Activated naive CD4-positive, alpha-beta T cell (primary cell): ENCODE results near the gene TXNRD1.

Experiments
- DNase-seq, 4 experiments: peaks; one replicate each; lab custom pipeline; 2025; lab: John Stamatoyannopoulos, UW

TXNRD1 gene

DNA sequence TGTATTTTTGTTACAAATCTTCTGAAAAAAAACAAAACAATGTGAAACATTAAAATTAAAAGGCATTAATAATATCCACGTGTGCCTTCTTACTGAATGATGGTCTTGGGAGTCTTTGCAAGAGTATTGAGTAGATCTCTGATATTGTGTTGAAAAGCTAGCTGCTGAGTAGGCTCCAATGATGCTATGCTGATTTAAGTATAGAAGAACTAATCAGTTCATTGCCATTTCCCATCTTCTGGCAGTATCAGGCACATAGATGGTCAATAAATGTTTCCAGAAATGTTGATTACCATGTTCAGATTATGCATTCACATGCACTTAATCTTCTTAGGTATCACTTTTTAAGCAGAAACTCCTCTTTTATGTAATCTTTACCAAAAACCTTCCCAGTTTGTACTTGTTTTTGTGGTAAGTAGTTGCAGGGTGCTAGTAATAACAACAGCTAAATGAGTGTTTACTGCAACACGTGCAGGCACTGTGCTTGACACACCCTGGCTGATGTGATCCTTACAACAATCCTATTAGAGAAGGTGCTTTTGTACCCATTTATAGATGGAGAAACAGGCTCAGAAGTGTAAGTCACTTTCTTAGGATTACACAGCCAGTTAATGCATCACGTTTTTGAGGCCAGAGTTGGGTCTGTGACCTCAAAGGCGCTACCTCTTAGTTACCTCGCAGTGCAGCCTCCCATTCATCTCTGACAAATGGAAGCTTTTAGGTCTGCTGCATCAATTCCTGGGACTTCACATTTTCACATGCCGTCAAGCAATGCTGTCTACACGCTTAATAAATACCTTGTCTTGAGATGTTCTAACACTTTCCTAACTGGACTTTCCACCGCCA is 134.9 kb downstream of the TXNRD1 start:
- DNase-seq: no peak

DNA sequence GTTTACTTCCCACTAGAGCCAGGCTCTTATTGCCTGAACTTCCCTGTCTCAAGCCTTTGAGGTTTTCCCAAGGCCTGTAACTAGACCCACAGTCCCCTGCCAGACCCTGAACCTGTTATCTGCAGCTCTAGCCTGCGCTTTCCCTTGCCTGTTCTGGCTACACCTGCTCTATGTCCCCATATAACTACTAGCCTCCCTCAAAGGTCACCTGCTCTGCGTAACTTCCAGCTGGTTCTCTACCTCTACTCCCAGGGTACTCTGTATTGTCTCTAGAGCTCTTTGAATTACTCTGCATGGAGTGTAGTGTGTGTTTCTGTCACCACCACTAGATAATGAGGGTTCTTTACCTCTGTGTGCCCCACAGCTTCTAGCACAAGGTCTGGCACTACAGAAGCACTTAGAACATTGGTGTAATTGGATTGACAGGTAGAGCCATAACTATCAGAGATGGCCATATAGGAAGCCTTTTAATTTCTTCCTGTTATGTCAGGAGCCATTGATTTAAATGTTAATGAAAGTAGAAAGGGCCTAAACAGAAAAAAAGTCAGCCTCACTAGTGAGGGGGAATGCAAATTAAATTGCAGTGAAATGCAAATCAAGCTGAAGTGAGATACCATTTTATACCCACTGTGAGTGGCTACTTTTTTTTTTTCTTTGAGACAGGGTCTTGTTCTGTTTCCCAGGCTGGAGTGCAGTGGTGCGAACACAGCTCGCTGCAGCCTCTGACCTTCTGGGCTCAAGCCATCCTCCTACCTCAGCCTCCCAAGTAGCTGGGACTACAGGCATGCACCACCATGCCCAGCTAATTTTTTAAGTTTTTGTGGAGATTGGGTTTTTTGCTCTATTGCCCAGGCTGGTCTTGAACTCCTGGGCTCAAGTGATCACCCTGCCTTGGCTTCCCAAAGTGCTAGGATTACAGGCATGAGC is 135.7 kb downstream of the TXNRD1 start:
- DNase-seq: no peak

DNA sequence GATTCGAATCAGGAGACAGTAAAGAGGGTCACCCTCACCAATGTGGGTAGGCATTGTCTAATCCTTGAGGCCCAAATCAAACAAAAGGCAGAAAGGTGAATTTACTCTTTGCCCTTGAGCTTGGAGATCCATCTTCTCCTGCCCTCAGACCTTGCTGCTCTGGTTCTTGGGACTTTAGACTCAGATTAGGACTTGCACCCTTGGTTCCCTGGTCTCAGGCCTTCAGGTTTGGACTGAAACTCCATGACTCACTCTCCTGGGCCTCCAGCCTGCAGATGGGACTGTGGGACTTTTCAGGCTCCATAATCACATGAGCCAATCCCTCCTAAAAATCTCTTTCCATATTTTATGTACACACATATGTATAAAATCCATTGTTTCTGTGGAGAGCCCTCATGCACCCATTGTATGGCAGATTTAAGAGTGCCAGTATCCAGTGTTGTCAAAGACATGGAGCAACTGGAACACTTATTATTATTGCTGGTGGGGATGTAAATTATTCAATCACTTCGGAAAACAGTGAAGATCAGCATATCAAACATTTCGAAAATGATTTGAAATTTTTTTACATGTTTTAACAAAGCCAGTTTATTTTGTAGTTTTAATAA is 136.6 kb downstream of the TXNRD1 start:
- no peak for DNase-seq

DNA sequence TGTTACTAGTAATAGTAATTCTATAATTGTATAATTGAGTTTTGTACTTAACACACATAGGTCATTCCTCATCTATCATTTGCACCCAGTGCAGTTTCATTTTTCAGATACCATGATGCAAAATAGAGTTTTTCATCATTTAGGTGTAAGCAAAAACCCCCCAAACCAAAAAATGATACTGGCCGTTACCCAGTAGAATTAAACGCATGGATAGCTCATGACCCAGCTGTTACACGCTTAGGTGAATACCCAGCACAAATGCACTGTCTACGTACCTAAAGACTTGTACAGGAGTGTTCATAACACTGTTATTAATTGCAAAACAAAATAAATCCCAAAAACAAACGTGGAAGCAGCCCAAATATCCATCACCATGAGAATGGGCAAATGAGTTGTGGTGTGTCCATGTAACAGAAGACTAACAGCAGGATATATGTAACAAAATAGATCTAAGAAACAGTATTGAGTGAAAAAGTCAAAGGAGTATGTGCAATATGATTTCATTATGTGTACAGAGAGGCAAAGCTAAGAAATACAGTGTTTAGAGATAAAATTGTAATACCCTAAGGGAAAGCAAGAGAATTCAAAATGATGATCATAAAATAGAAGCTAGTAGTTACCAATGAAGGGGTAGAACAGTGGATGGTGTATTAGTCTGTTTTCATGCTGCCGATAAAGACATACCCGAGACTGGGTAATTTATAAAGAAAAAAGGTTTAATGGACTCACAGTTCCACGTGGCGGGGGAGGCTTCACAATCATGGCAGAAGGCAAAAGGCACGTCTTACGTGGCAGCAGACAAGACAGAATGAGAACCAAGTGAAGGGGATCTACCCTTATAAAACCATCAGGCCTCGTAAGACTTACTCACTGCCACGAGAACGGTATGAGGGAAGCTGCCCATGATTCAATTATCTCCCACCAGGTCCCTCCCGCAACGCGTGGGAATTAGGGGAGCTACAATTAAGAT is 137.7 kb downstream of the TXNRD1 start:
- no peak for DNase-seq

- DNase-seq: no peak
Measured at GRCh38 chr12:104354167-104354867, 138.7 kb downstream of the TXNRD1 start.

GRCh38 chr12:104354868-104355570 is 139.4 kb downstream of the TXNRD1 start:
- DNase-seq: no peak

GRCh38 chr12:104355630-104356029 is 140.1 kb downstream of the TXNRD1 start:
- no peak for DNase-seq

DNA sequence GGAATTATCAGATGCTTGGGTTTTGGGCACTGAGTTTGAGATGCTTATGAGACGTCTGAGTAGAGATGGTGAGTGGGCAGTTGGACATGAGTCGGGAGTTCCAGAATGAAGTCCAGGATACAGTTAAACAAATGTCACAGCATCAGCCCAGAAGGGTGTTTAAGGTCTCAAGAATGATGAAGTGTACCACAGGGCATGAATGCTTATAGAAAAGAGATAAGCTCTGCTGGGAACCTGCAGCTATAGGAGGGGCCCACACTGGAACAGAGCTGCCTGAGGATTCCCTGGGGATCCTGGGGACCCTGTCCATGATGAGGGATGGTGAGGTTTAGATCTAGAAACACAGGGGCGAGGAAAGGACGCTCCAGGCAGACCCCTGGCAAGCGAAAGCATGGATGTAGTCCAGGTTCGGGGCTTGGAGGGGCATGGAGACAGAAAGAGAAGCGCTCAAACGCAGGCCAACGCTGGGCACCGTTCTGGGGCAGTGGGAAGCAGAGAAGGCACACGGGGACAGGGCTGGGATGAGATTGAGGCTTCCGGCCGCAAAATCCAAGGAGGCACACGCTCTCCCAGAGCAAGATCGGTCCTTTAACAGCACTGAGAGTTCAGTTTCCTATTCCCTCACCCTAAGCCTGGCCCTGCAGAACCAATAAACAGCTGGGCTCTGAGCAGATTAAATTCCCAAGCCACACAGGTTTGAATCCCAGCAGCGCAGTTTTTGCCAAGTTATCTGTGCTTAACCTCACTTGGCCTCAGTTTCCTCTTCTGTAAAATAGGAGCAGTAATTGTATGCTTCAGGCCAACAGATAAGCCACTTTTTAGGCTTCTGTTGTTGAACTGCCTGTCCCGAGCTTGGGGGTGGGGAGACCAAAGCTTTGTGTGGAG is 140.9 kb downstream of the TXNRD1 start:
- no peak for DNase-seq

GRCh38 chr12:104357421-104357952 is 141.9 kb downstream of the TXNRD1 start:
- no peak for DNase-seq

GRCh38 chr12:104358353-104359003 is 142.9 kb downstream of the TXNRD1 start:
- DNase-seq: peak in 3 of 4 experiments; percentile 3 to 55 (median 27)

GRCh38 chr12:104359216-104359615 is 143.6 kb downstream of the TXNRD1 start:
- no peak for DNase-seq

DNA sequence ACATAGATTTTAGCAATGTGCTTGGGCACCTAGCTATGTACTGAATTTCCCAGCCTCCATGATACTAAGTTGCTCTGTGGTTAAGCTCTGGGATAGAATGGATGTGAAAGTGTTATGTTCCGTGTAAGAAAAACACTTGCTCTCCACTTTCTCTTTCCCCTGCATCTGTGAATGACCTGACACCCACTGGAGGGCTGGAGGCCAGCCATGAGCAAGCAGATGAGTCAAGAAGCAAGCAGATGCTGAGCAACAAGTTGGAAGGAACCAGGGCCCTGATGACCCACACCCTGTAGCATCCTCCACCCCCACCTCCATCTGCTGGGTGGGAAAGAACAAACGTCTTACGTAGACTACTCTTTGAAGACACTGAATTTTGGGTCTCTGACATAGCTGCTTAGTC is 144.6 kb downstream of the TXNRD1 start:
- no peak for DNase-seq

DNA sequence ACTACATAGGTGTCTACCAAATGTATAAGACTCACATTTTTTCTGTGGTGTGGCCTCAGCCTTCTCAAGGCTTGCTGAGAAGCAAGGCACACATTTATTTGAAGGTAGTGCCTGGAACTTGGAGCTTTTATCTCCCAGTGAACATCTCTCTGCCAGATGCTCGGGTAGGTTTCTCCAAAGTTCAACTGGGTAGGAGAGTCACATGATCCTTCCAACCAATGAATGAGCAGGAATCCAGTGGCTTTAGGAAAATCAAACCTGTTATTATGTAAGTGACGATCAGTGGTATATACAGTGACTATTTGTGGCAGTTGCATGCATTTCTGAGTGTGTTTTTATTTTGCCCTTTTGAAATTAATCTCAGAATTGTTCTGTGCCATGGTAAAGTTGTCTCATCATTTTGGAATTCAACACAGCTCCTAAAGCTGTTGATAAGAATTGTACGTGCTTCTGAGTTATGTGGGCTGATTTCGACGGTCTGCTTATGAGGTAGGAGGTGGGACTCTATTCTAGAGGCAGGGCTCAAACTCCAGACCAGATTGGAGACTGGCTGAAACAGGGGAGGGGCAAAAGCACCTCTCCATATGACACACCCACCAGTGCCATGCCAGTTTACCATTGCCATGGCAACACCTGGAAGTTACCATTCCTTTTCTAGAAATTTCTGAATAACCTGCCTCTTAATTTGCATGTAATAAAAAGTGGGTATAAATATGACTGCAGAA is 145.6 kb downstream of the TXNRD1 start:
- DNase-seq: no peak

DNA sequence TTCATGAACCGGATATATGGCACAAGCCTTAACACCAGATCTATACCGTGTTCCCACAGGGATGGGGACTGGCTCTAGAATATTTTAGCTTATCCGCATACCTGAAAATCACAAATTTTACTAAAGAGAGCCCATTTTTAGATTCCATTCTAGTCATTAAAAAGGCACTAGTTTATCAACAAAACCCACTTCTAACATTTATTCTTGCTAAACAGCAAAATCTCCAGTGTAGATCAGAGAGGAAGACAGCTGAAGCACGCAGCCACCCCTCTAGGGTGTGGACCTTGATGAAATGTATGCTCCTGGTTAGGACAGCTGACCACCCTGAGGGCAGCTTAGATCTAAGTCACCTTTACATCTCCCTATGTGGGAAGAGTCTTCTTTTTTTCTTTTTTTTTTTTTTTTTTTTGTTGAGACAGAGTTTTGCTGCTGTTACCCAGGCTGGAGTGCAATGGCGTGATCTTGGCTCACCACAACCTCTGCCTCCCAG is 150.4 kb downstream of the TXNRD1 start:
- DNase-seq: no peak

- DNase-seq: no peak
Measured at GRCh38 chr12:104369708-104370107, 154.1 kb downstream of the TXNRD1 start.

DNA sequence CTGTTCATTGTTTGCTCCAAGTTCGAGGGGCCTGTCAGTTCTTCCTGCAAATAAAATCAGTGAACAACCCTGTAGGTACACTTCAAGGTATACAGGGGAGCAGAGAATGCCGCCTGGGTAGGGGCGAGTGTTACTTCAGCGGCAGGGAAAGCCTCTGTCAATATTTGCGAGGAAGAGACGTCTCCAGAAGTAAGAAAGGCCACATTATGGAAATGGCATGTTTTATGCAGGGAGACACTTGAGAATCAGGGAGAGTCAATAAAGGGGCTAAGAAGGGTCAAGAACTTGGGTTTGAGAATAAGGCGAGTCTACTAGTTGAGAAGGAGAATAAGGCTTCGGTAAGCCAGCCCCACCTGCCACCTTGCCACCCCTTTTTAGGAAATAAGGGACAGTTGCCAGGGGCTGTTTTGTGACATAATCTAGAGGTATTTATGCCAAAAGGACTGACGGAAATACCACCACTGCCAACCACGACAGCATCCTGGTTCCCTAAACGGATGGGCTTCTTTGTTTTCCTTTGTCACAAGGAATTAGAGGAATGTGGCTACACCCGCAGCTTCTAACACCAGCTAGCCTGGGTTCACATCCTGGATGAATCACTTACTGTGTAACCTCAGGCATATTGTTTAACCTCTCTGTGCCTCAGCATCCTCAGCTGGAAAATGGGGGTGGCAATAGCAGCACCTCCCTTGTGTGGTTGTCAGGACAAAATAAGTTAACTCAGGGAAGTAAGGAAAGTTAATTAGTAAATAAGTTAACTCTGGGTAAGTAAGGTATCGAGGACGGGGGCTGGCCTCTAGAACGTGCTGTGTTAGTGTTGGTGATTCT is 155.7 kb downstream of the TXNRD1 start:
- no peak for DNase-seq
